ENCODE results near the gene SLCO4A1.

SLCO4A1 gene

GRCh38 chr20:62697468-62697912 is 55.2 kb downstream of the SLCO4A1 start:
- TF ChIP-seq CTCF (IDR thresholded peaks at IDR 0.05; ENCODE audit: insufficient read depth, low read depth, low read length, missing control alignments): no peak
- no peak overlapping the region for H3K4me3 ChIP-seq (ENCODE audit: low read length)
- no peak for DNase-seq (ENCODE audit: low read depth)

- TF ChIP-seq CTCF (IDR thresholded peaks at IDR 0.05; ENCODE audit: insufficient read depth, low read depth, low read length, missing control alignments): no peak
- no peak for DNase-seq (ENCODE audit: low read depth)
- H3K4me3 ChIP-seq (ENCODE audit: low read length): no peak overlapping the region
Observed at GRCh38 chr20:62698231-62698630, 55.9 kb downstream of the SLCO4A1 start.

GRCh38 chr20:62699296-62699695 is 57.0 kb downstream of the SLCO4A1 start:
- H3K4me3 ChIP-seq (ENCODE audit: low read length): no peak overlapping the region
- TF ChIP-seq CTCF (IDR thresholded peaks at IDR 0.05; ENCODE audit: insufficient read depth, low read depth, low read length, missing control alignments): no peak
- DNase-seq (ENCODE audit: low read depth): no peak

- no peak for TF ChIP-seq CTCF (IDR thresholded peaks at IDR 0.05; ENCODE audit: insufficient read depth, low read depth, low read length, missing control alignments)
- H3K4me3 ChIP-seq (ENCODE audit: low read length): no peak overlapping the region
- no peak for DNase-seq (ENCODE audit: low read depth)
Observed at GRCh38 chr20:62699741-62700140, 57.4 kb downstream of the SLCO4A1 start.

GRCh38 chr20:62700261-62700930 is 58.1 kb downstream of the SLCO4A1 start:
- no peak for TF ChIP-seq CTCF (IDR thresholded peaks at IDR 0.05; ENCODE audit: insufficient read depth, low read depth, low read length, missing control alignments)
- H3K4me3 ChIP-seq (ENCODE audit: low read length): no peak overlapping the region
- no peak for DNase-seq (ENCODE audit: low read depth)

GRCh38 chr20:62701161-62702012 is 59.1 kb downstream of the SLCO4A1 start:
- DNase-seq (ENCODE audit: low read depth): no peak
- no peak for TF ChIP-seq CTCF (IDR thresholded peaks at IDR 0.05; ENCODE audit: insufficient read depth, low read depth, low read length, missing control alignments)
- H3K4me3 ChIP-seq (ENCODE audit: low read length): no peak overlapping the region

Measured in epithelial cell of esophagus (primary cell).